ENCODE measurements around the gene TDRD6. TPM values are rescaled to one million over a fixed set of nuclear protein-coding genes. Genes with fewer than 3 reads are reported as not detected.

TDRD6 gene
- total and polyA plus RNA-seq, 12 donors, result 0.18 to 1.7 (median 0.59) TPM

DNA sequence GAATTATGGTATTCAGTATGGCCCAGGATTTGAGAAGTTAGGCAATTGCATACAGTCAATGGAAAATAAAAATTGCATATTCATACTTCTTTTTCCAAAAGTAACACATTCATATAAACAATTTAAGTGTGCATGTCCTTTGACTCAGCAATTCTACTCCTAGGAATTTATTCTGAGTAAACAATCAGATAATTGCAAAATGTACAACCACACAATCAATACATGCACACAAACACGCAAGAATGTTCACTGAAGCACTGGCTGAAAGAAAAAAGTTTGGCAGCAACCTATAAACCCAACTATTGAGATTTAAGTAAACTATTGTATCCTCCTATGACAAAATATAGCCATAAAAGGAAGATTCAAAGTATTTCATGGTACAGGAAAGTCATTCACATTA is 36.7 kb upstream of the TDRD6 start:
- Histone ChIP-seq H3K27ac (no peak overlapping the region), H3K27me3 (no peaks in the 10 kb centered on the region), H3K36me3 (replicated peaks in 1 of 2) (no peaks in the 10 kb centered on the region), H3K4me3 (peak overlapping the region in 1 of 4 donors; percentile 62), H3K9me3 (replicated peaks in 1 of 3) (no peaks in the 10 kb centered on the region), H3K4me1 (replicated peaks in 1 of 2) (peaks cover 4 to 21% of the 10 kb centered on the region in 2 donors)
- intact Hi-C loops (cut with DNase I), result no loop called here
- DNase-seq, result no peak
- 89 to 100% (median 91%) methylated on average over 1 of the region's 1 CpG for WGBS, 4 donors
- TF ChIP-seq, protein P1, sequence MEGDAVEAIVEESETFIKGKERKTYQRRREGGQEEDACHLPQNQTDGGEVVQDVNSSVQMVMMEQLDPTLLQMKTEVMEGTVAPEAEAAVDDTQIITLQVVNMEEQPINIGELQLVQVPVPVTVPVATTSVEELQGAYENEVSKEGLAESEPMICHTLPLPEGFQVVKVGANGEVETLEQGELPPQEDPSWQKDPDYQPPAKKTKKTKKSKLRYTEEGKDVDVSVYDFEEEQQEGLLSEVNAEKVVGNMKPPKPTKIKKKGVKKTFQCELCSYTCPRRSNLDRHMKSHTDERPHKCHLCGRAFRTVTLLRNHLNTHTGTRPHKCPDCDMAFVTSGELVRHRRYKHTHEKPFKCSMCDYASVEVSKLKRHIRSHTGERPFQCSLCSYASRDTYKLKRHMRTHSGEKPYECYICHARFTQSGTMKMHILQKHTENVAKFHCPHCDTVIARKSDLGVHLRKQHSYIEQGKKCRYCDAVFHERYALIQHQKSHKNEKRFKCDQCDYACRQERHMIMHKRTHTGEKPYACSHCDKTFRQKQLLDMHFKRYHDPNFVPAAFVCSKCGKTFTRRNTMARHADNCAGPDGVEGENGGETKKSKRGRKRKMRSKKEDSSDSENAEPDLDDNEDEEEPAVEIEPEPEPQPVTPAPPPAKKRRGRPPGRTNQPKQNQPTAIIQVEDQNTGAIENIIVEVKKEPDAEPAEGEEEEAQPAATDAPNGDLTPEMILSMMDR (IDR thresholded peaks at IDR 0.05), result no peak
- TF ChIP-seq POLR2A (IDR thresholded peaks at IDR 0.05), result no peak

DNA sequence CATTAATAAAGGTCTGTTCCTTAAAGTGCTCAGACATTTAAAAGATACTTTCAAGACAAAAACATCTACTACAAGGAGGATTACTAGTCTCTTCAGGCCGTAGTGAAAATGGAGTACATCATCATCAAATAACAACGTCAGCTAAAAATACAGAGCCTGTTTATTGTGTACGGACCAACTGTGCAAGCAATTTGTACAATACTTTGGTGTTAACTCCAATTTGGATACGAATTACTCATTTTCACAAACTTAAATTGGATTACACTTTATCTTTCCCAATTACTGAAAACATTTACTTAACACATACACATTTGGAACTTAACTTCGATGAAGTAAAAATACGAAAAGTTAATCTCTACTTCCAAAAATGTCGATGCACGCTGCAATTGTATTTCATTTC is 35.9 kb upstream of the TDRD6 start:
- intact Hi-C loops (cut with DNase I), result no loop called here
- Histone ChIP-seq H3K4me3 (peak overlapping the region in 2 of 4 donors; percentile 62 to 72), H3K9me3 (replicated peaks in 1 of 3) (no peaks in the 10 kb centered on the region), H3K27ac (no peak overlapping the region), H3K4me1 (replicated peaks in 1 of 2) (peaks cover 4 to 21% of the 10 kb centered on the region in 2 donors), H3K36me3 (replicated peaks in 1 of 2) (no peaks in the 10 kb centered on the region), H3K27me3 (no peaks in the 10 kb centered on the region)
- WGBS, 4 donors, result 15 to 19% (median 18%) methylated on average over 8 of the region's 8 CpGs
- TF ChIP-seq POLR2A (IDR thresholded peaks at IDR 0.05), result no peak
- TF ChIP-seq, protein P1 (IDR thresholded peaks at IDR 0.05), result no peak
- DNase-seq, result no peak

DNA sequence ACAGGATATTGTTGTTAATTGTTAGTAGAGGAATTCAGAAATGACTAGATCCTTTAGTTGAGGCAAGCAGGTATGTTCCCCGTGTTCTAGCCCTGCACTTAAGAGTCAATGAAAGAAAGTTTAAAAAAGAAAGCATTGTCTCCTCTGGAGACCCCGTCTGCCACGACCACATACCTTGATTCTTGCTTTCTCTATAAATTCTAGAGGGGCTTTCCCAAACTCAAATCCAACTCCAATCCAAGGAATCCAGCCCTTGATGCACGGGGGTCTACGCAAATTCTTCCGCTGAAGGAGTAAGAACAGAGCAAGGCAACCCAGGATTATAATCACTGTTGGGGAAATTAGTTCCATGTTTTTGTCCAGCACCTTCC is 35.5 kb upstream of the TDRD6 start:
- DNase-seq, result no peak
- Histone ChIP-seq H3K4me1 (replicated peaks in 1 of 2) (peaks cover 4 to 21% of the 10 kb centered on the region in 2 donors), H3K4me3 (peak overlapping the region in 3 of 4 donors; percentile 26 to 72 (median 62)), H3K27ac (peak overlapping the region in 2 of 5 donors; percentile 29 to 90), H3K36me3 (replicated peaks in 1 of 2) (no peaks in the 10 kb centered on the region), H3K27me3 (no peaks in the 10 kb centered on the region), H3K9me3 (replicated peaks in 1 of 3) (no peaks in the 10 kb centered on the region)
- 2 to 5% (median 3%) methylated on average over 6 of the region's 6 CpGs for WGBS, 4 donors
- intact Hi-C loops (cut with DNase I), result no loop called here
- TF ChIP-seq POLR2A (IDR thresholded peaks at IDR 0.05), result no peak

DNA sequence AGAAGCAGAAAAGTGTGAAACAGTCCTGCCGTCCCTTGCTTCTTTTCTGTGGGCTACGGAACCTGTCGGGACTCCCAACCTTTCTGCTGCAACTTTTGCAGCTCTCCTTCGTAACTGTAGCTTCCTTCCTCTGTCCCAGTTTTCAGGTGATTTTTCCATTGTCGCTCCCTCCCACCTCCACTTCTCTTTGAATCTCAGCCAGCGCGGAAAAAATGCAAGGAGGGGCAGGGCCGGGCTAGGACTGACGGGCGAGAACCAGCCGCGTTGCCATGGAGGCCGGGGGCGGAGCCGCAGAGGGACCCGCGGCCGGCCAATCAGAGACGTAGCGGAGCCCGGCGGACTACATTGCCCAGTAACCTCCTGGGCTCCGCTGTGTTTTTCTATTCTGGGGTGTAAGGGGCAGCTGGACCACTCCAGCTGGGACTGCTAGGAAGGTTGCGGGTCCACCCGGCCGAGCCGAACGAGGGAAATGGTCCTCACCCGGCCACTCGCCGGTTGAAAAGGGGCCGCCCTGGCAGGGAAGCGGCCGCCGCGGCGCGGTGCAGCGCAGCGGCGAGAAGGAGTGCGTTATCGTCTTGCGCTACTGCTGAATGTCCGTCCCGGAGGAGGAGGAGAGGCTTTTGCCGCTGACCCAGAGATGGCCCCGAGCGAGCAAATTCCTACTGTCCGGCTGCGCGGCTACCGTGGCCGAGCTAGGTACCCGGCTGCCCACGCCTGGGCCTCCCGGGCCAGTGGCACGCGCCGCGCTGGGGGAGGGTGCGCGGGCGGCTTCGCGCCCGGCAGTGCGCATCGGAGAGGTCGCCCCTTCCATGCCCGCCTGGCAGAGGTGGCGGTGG is 34.9 kb upstream of the TDRD6 start, which contains the start of the genes CYP39A1 and SLC25A27:
Gene CYP39A1, minus strand, starts transcription at position 216 of the 836 bp plus-strand sequence. CDS start 236 bp downstream, outside the sequence.
Gene SLC25A27, plus strand, starts transcription at position 373 of the 836 bp plus-strand sequence. Its CDS starts 218 bp downstream, at position 591.
- Histone ChIP-seq H3K36me3 (replicated peaks in 1 of 2) (no peaks in the 10 kb centered on the region), H3K9me3 (replicated peaks in 1 of 3) (no peaks in the 10 kb centered on the region), H3K4me1 (replicated peaks in 1 of 2) (peaks cover 4 to 21% of the 10 kb centered on the region in 2 donors), H3K27ac (peak within 1 kb of the TSS; percentile 33 to 90 (median 71)), H3K27me3 (no peaks in the 10 kb centered on the region), H3K4me3 (peak within 1 kb of the TSS; percentile 39 to 84 (median 67))
- TF ChIP-seq, protein P1 (IDR thresholded peaks at IDR 0.05), result no peak
- peak; percentile 21 to 55 for TF ChIP-seq POLR2A (IDR thresholded peaks at IDR 0.05)
- intact Hi-C loops (cut with DNase I), result no loop called here
- 0 to 1% (median 0%) methylated on average over 27 to 72 of the region's 72 CpGs for WGBS, 4 donors
- DNase-seq, result peak; percentile 93 to 97 (median 95)
